Osteocyte (in vitro differentiated cells): ENCODE data around the gene POLN. TPM values are rescaled to one million over a fixed set of nuclear protein-coding genes. Genes with fewer than 3 reads are reported as not detected.

Source experiments
- DNase-seq: peaks from one replicate; pipeline ENCODE4 v3.0.0; 2021; ENCODE audit warnings: mixed read lengths; ENCODE audit not compliant: unreplicated experiment; ENCODE audit errors: extremely low spot score
- H3K27ac Mint-ChIP-seq: one replicate; pipeline ENCODE4 v1.8.0; 2021; ENCODE audit warnings: mild to moderate bottlenecking, mixed read lengths; ENCODE audit not compliant: unreplicated experiment
- H3K27me3 Mint-ChIP-seq: one replicate; pipeline ENCODE4 v1.8.0; 2021; ENCODE audit warnings: mixed read lengths; ENCODE audit not compliant: unreplicated experiment
- H3K36me3 Mint-ChIP-seq: one replicate; pipeline ENCODE4 v1.8.0; 2021; ENCODE audit warnings: mixed read lengths; ENCODE audit not compliant: unreplicated experiment
- H3K4me1 Mint-ChIP-seq: one replicate; pipeline ENCODE4 v1.8.0; 2021; ENCODE audit warnings: mixed read lengths; ENCODE audit not compliant: unreplicated experiment
- H3K4me3 Mint-ChIP-seq: one replicate; pipeline ENCODE4 v1.8.0; 2021; ENCODE audit warnings: mild to moderate bottlenecking, moderate library complexity, mixed read lengths; ENCODE audit not compliant: unreplicated experiment
- H3K9me3 Mint-ChIP-seq: one replicate; pipeline ENCODE4 v1.8.0; 2021; ENCODE audit warnings: mixed read lengths; ENCODE audit not compliant: unreplicated experiment
- total RNA-seq: library from RNA; stranded (reverse); gene quantifications from 2 replicates; pipeline ENCODE4 v1.2.1, GENCODE V29; 2021
- TF ChIP-seq, protein P1 (sequence below): fragments of 200-600 bp; sonication (generic); IDR thresholded peaks from 2 replicates; pipeline ENCODE4 v1.5.0; 2021; ENCODE audit warnings: antibody characterized with exemption, mild to moderate bottlenecking, moderate library complexity

The POLN gene
- total RNA-seq, 1 donor from 2014 or later: 4.2 TPM

DNA sequence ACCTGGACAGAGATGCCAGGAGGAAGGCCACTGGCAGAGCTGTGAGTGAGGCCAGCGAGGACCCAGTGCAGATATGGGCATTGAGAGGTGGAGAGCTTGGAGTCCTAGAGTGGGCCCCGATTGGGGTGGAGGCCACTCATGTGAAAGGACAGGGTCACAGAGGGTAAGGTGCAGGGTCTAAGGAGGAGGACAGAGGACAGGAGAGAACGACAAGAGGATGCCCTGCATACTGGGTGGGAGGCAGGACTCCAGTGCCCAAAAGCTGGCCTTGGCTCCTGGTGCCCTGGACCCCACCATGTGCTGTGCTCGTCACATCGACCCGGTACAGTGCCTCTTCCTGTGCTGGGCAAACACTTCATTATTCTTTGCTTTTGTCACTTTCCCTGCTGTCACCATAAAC lies 116.1 kb downstream of the POLN start:
- no peak overlapping the region for H3K4me3 Mint-ChIP-seq
- no peaks in the 10 kb centered on the region for H3K36me3 Mint-ChIP-seq
- H3K4me1 Mint-ChIP-seq: peaks cover 3% of the 10 kb centered on the region
- peak; percentile 80 for DNase-seq
- TF ChIP-seq, protein P1, sequence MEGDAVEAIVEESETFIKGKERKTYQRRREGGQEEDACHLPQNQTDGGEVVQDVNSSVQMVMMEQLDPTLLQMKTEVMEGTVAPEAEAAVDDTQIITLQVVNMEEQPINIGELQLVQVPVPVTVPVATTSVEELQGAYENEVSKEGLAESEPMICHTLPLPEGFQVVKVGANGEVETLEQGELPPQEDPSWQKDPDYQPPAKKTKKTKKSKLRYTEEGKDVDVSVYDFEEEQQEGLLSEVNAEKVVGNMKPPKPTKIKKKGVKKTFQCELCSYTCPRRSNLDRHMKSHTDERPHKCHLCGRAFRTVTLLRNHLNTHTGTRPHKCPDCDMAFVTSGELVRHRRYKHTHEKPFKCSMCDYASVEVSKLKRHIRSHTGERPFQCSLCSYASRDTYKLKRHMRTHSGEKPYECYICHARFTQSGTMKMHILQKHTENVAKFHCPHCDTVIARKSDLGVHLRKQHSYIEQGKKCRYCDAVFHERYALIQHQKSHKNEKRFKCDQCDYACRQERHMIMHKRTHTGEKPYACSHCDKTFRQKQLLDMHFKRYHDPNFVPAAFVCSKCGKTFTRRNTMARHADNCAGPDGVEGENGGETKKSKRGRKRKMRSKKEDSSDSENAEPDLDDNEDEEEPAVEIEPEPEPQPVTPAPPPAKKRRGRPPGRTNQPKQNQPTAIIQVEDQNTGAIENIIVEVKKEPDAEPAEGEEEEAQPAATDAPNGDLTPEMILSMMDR: no peak
- H3K27ac Mint-ChIP-seq: no peak overlapping the region
- no peaks in the 10 kb centered on the region for H3K27me3 Mint-ChIP-seq
- no peaks in the 10 kb centered on the region for H3K9me3 Mint-ChIP-seq

DNA sequence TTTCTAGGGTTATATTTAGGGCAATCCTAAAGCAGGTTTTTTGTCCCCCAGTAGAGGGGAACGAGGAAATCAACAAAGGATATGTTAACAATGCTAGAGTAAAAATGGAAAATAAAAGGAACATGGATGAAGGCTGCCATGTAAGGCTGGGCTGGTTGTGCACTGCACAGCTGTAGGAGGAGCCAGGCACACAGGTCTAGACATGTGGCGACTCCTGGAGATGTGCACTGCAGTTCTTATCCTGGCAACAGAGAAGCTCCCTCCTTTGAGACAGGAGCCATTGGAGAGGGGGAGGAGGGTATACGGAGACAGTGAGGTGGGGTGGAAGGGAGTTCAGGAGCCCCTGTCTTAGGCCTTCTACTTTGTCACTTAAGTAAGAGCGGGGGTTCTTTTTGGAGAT lies 116.9 kb downstream of the POLN start:
- H3K27me3 Mint-ChIP-seq: no peaks in the 10 kb centered on the region
- no peak for DNase-seq
- no peaks in the 10 kb centered on the region for H3K9me3 Mint-ChIP-seq
- no peaks in the 10 kb centered on the region for H3K36me3 Mint-ChIP-seq
- TF ChIP-seq, protein P1: no peak
- no peak overlapping the region for H3K27ac Mint-ChIP-seq
- H3K4me3 Mint-ChIP-seq: no peak overlapping the region
- H3K4me1 Mint-ChIP-seq: peaks cover 3% of the 10 kb centered on the region

DNA sequence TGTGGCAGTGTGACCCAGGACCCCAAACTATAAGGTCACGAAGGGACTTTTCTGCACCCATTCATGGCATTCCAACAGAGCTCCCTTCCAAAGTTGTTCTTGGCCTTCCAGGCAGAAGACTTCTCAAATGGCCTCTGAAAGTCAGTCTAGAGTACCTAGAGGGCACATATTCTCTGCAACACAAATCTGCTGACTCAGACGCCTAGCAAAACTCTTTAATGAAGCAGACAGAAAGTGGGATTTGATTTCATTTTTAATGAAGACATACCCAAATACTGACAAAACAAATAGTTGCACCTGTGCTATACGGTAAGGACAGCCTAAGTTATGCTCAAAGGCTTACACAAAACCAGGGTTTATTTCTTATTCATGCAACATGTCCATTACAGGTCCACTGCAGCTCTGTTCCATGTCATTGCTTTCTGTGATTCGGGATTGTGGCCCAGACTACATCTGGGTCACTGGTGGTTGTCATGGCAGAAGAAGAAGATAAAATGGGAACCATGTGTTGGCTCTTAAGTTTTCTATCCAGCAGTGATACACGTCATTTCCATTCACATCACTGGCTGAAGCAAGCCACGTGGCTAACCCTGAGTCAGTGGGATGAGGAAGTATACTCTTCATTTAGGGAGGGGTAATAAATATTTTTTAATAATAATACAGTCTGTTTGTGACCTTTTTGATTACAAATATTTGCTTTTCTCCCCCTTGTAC lies 125.1 kb downstream of the POLN start:
- DNase-seq: no peak
- Mint-ChIP-seq H3K4me3 (no peak overlapping the region), H3K36me3 (no peaks in the 10 kb centered on the region), H3K9me3 (peaks cover 4% of the 10 kb centered on the region), H3K27me3 (peaks cover 8% of the 10 kb centered on the region), H3K4me1 (peaks cover 3% of the 10 kb centered on the region), H3K27ac (no peak overlapping the region)
- TF ChIP-seq, protein P1: no peak

DNA sequence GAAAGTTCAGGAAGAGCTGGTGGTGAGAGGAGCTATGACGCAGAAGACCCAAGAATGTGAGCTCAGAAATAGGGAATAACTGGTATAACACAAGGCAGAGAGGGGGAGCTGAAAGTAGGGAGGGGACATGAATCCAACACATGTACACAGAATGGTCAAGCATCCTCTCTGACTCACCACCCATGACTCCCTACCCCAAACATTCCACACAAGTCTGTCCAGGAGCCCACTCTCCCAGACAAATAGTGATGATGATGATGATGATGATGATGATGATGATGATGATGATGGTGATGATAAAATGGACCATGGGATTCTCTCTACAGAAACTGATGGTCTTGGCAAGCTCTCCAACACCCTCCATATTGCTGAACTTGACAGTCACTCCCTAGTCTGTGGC lies 136.4 kb downstream of the POLN start:
- H3K27me3 Mint-ChIP-seq: peaks cover 18% of the 10 kb centered on the region
- peaks cover 2% of the 10 kb centered on the region for H3K4me1 Mint-ChIP-seq
- peaks cover 16% of the 10 kb centered on the region for H3K9me3 Mint-ChIP-seq
- peaks cover 6% of the 10 kb centered on the region for H3K36me3 Mint-ChIP-seq
- TF ChIP-seq, protein P1: no peak
- no peak overlapping the region for H3K27ac Mint-ChIP-seq
- no peak overlapping the region for H3K4me3 Mint-ChIP-seq
- no peak for DNase-seq

DNA sequence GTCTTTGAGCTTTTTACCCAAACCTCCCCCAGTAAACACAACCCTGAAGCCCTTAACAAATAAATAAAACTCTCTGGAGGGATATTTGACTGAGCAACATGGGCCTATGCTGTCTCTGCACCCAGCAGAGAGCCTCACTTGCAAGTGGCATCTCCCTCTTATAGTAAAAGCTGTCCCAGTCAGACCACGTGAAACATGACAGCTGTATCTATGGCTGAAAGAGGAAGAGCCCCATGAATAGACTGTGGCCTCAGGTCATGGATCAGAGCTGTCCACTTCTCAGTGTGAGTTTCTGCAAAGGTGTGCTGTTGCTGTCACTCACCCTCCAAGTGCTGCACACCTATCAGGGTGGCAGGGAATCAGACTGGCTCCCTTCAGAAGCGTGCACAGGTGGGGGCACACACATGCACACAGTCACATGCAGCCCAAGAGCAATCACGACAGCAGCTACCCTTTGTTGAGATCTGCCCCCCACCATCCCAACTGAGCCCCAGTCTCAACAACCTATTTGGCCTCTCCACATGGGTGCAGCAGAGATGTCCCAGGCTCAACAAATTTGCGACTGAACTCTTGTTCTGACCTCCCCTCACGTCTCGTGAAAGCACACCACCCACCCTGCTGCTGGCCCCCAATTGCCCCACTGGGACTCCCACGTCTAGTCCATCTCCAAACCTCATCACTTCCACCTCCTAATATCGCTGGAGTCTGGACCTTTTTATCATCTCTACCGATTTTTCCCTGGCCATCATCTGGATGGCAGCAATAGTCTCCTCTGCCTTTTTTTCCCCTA lies 137.2 kb downstream of the POLN start:
- TF ChIP-seq, protein P1: no peak
- Mint-ChIP-seq H3K9me3 (peaks cover 16% of the 10 kb centered on the region), H3K4me3 (no peak overlapping the region), H3K4me1 (peaks cover 2% of the 10 kb centered on the region), H3K27me3 (peaks cover 11% of the 10 kb centered on the region), H3K36me3 (peaks cover 6% of the 10 kb centered on the region), H3K27ac (no peak overlapping the region)
- peak; percentile 59 for DNase-seq
